GM12878 (cell line): ENCODE data around the gene FBF1. TPM values are rescaled to one million over a fixed set of nuclear protein-coding genes. Genes with fewer than 3 reads are reported as not detected.

ENCODE experiments used
- ATAC-seq: fragments of 200-7000 bp; cut with Tn5 transposase; 3 replicates; pipeline ENCODE4 v1.9.1; 2020; ENCODE audit warnings: mild to moderate bottlenecking, moderate library complexity
- BruUV-seq: library from RNA; stranded (reverse); fragments of 400-500 nt; replicated peaks from 2 replicates; lab custom pipeline; 2021; lab: Mats Ljungman, UMichigan
- CTCF ChIA-PET: fragments of 300-600 bp; sonication (Branson Sonifier 250); formaldehyde crosslinking; extraction: SDS; loops from one replicate; lab custom pipeline; 2021; ENCODE audit warnings: inconsistent platforms; lab: Yijun Ruan, JAX
- POLR2A ChIA-PET: fragments of 350-600 bp; formaldehyde crosslinking; extraction: SDS; loops from one replicate; lab custom pipeline; 2021; ENCODE audit warnings: inconsistent platforms; lab: Charles Lee
- RAD21 ChIA-PET: fragments of 300-600 bp; sonication (Branson Sonifier 250); formaldehyde crosslinking; loops from one replicate; lab custom pipeline; 2023; ENCODE audit warnings: antibody characterized with exemption; ENCODE audit not compliant: unreplicated experiment; lab: Charles Lee
- SMC1A ChIA-PET: fragments of 300-600 bp; sonication (Branson Sonifier 250); formaldehyde crosslinking; loops from one replicate; lab custom pipeline; 2023; ENCODE audit not compliant: unreplicated experiment, uncharacterized antibody; lab: Charles Lee
- DNase-seq: peaks from one replicate; pipeline ENCODE4 v3.0.0-alpha.2; 2011; ENCODE audit warnings: low read depth, low spot score
- FAIRE-seq: peaks from 3 replicates; lab custom pipeline; 2011; peaks lifted over from hg19 to GRCh38; lab: Jason Lieb, UNC
- H2AFZ ChIP-seq: 2 replicates; pipeline ENCODE4 v1.6.0; 2011; ENCODE audit warnings: low read depth, low read length, control low read depth; ENCODE audit not compliant: control insufficient read depth
- H3K27ac ChIP-seq: 2 replicates; pipeline ENCODE4 v1.5.1; 2011; ENCODE audit warnings: control low read depth; ENCODE audit not compliant: control insufficient read depth, insufficient read depth
- H3K27me3 ChIP-seq, 2 experiments: replicated peaks in 1 of 2; 2 replicates each; pipeline versions ENCODE4 v1.6.0 to v1.6.1; 2011; ENCODE audit warnings: low read length in 1 of 2; ENCODE audit not compliant: control insufficient read depth in 2 of 2, insufficient read depth in 2 of 2
- H3K36me3 ChIP-seq, 2 experiments: 2 replicates each; pipeline ENCODE4 v1.5.1; 2011; ENCODE audit warnings: low read length in 1 of 2; ENCODE audit not compliant: control insufficient read depth in 2 of 2, insufficient read depth in 2 of 2
- H3K4me1 ChIP-seq: 2 replicates; pipeline ENCODE4 v1.6.1; 2011; ENCODE audit warnings: mild to moderate bottlenecking, low read length, moderate library complexity, mixed read lengths; ENCODE audit not compliant: control insufficient read depth, insufficient read depth
- H3K4me2 ChIP-seq: 2 replicates; pipeline ENCODE4 v1.6.0; 2011; ENCODE audit warnings: control low read depth; ENCODE audit not compliant: control insufficient read depth, insufficient read depth
- H3K4me3 ChIP-seq: fragments of 200-600 bp; sonication (generic); 2 replicates; pipeline ENCODE4 v1.5.1; 2016
- H3K79me2 ChIP-seq: 2 replicates; pipeline ENCODE4 v1.6.0; 2011; ENCODE audit warnings: low read length; ENCODE audit not compliant: control insufficient read depth, insufficient read depth
- H3K9ac ChIP-seq: 2 replicates; pipeline ENCODE4 v1.8.0; 2011; ENCODE audit warnings: low read length, control low read depth, mixed read lengths; ENCODE audit not compliant: control insufficient read depth, insufficient read depth
- H3K9me3 ChIP-seq: replicated peaks from 3 replicates; pipeline ENCODE4 v1.5.1; 2011; ENCODE audit warnings: mild to moderate bottlenecking, low read length; ENCODE audit not compliant: control insufficient read depth, insufficient read depth
- H4K20me1 ChIP-seq: 2 replicates; pipeline ENCODE4 v1.6.0; 2011; ENCODE audit not compliant: control insufficient read depth, insufficient read depth
- CTCF ChIP-seq, 3 experiments: IDR thresholded peaks in 2 of 3; conservative IDR thresholded peaks in 1 of 3; 2 replicates each; pipeline ENCODE4 v1.5.1; 2011; ENCODE audit warnings: low read depth in 3 of 3, low read length in 3 of 3, mild to moderate bottlenecking in 3 of 3, control low read depth in 2 of 3, moderate library complexity in 2 of 3, inconsistent platforms in 1 of 3, mixed read lengths in 1 of 3; ENCODE audit not compliant: control insufficient read depth in 2 of 3, insufficient read depth in 1 of 3; ENCODE audit errors: extremely low read depth in 1 of 3
- EZH2 ChIP-seq: IDR thresholded peaks from 2 replicates; pipeline ENCODE4 v1.6.1; 2012; ENCODE audit warnings: low read depth, mild to moderate bottlenecking, control low read depth, inconsistent platforms, low read length, borderline replicate concordance; ENCODE audit not compliant: control insufficient read depth
- FOS ChIP-seq: IDR thresholded peaks from 3 replicates; pipeline ENCODE4 v1.6.1; 2011; ENCODE audit warnings: borderline replicate concordance; ENCODE audit not compliant: insufficient read length; ENCODE audit errors: extremely low read depth
- KDM1A ChIP-seq: fragments of 200-600 bp; sonication (generic); IDR thresholded peaks from 2 replicates; pipeline ENCODE4 v1.6.1; 2016; ENCODE audit warnings: borderline replicate concordance
- NFXL1 ChIP-seq: fragments of 450-650 bp; IDR thresholded peaks from 2 replicates; pipeline ENCODE4 v1.6.1; 2017; ENCODE audit warnings: antibody characterized with exemption, mild to moderate bottlenecking, borderline replicate concordance
- NR2F1 ChIP-seq: fragments of 450-650 bp; conservative IDR thresholded peaks from 2 replicates; pipeline ENCODE4 v1.6.1; 2017; ENCODE audit warnings: mild to moderate bottlenecking
- POLR2A ChIP-seq: IDR thresholded peaks from 2 replicates; pipeline ENCODE4 v1.6.1; 2011; ENCODE audit warnings: low read depth, mild to moderate bottlenecking, low read length
- RFX5 ChIP-seq: IDR thresholded peaks from 2 replicates; pipeline ENCODE4 v1.6.1; 2011; ENCODE audit warnings: low read depth, low read length, improper control_type of control experiment
- WGBS: methylation state at CpG from one replicate; pipeline ENCODE4 v1.1.6; 2016; ENCODE audit warnings: low lambda C conversion rate; ENCODE audit not compliant: insufficient replicate concordance, insufficient coverage; ENCODE audit errors: missing lambda C conversion rate; 5-methylcytosine and 5-hydroxymethylcytosine counted together
- in situ Hi-C: fragments of 300-500 bp; cut with MboI; formaldehyde crosslinking; loops from 9 replicates; pipeline ENCODE4 v1.14.3; 2018; ENCODE audit warnings: mixed read lengths
- intact Hi-C: fragments of 100-400 bp; cut with micrococcal nuclease; formaldehyde crosslinking; loops from one replicate; pipeline ENCODE4 v1.14.2; 2022; ENCODE audit not compliant: unreplicated experiment
- polyA plus RNA-seq, 11 experiments: library from polyadenylated mRNA; depleted of rRNA in 4 of 11; unstranded in 6 of 11; stranded (reverse) in 5 of 11; fragments of >200 nt; fragmentation: Nextera tagmentation in 4 of 11; fragmentation: Illumina TruSeq in 1 of 11; extraction: Ambion mirVana in 4 of 11; extraction: Trizol in 1 of 11; gene quantifications; 1 replicate in 1 of 11; 2 replicates in 10 of 11; pipeline versions ENCODE4 v1.2.1 to v1.2.3, GENCODE V29; 2011 to 2016; ENCODE audit warnings: inconsistent platforms in 2 of 11, missing spikeins in 2 of 11, low read depth in 1 of 11
- total RNA-seq, 4 experiments: library from RNA; depleted of rRNA in 3 of 4; stranded (reverse); fragments of >200 nt in 3 of 4; fragmentation: Illumina TruSeq in 1 of 4; extraction: Trizol in 1 of 4; gene quantifications; 2 replicates each; pipeline versions ENCODE4 v1.2.1 to v1.2.3, GENCODE V29; 2013 to 2021

FBF1 gene
- total and polyA plus RNA-seq, 10 of the 15 experiments (the other 5 are each of a cell fraction or from before 2014, with no cell fraction given) = 0.29 to 15.0 (median 7.0) TPM

DNA sequence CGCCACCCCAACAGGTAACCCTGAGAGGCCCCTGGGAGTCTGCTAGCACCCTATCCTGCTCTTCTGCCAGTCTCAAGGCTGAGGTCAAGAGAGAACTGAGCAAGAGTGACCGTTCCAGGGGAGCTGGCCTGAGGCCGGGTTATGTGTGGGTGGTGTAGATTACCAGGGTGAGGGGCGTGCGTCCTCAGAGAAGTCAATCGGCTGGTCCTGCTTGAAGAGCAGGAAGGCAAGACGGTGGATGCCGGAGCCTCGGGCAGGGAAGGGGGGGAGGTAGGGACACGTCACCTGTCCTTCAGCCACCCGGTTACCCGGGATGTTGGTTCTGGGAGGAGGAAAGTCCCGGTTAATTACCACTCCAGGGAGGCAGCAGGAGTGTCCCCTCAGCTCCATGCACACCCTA lies 41.5 kb downstream of the FBF1 start:
- intact Hi-C loops = loop anchor here (5.0 kb wide), 2 partner anchors 42 to 122 kb away; partner anchors contain the start of gene WBP2
- WGBS = 93% methylated on average over 12 of the region's 13 CpGs
- no peak overlapping the region for H3K4me2 ChIP-seq
- DNase-seq (no peak), ATAC-seq (no peak), FAIRE-seq (no peak)
- H3K27ac ChIP-seq = no peak overlapping the region
- BruUV-seq = no TSS peak
- H2AFZ ChIP-seq = no peak overlapping the region
- ChIA-PET SMC1A (no interaction called here), CTCF (interaction anchor here (1.0 to 1.4 kb wide), 2 partner anchors 43 to 44 kb away, joined by 4 to 7 read pairs; partner anchors contain the start of gene WBP2), POLR2A (interaction anchor here (1.7 kb wide), 1 partner anchor 12 kb away, joined by 6 read pairs; no protein-coding TSS in a partner anchor), RAD21 (no interaction called here)
- H3K9ac ChIP-seq = no peak overlapping the region
- in situ Hi-C loops = no loop called here
- H3K79me2 ChIP-seq = peaks cover 23% of the 10 kb centered on the region
- H3K4me3 ChIP-seq = no peak overlapping the region
- H3K36me3 ChIP-seq = peaks cover 10 to 17% of the 10 kb centered on the region in 2 experiments; a peak in 3 of 4 replicates
- TF ChIP-seq KDM1A (no peak), NR2F1 (no peak), NFXL1 (no peak), FOS (no peak), EZH2 (no peak), RFX5 (no peak)
- H4K20me1 ChIP-seq = no peaks in the 10 kb centered on the region
- H3K27me3 ChIP-seq = no peaks in the 10 kb centered on the region
- no peaks in the 10 kb centered on the region for H3K9me3 ChIP-seq
- H3K4me1 ChIP-seq = peaks cover 6% of the 10 kb centered on the region

DNA sequence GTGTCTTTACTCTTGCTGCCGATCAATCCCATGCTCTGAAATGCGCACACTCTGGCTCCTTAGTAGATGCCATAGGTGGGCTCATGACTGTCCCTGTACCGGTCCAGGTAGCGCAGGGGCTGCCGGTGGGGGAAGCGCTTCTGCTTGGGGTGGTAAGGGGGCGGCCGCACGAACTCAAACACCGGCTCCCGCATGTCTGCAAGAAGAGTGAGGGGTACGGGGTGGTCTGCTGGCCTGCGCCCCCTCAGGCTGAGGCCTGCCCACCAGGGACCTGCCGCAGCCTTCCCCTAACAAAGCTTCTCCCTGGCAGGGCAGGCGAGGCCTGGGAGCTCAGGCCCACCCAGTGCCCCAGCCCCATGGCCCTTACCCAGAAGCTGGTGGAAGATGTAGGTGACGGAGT lies 42.1 kb downstream of the FBF1 start:
- 97% methylated on average over 16 of the region's 16 CpGs for WGBS
- BruUV-seq = no TSS peak
- CTCF ChIA-PET = interaction anchor here (1.0 kb wide), 1 partner anchor 42 kb away, joined by 4 read pairs; no protein-coding TSS in a partner anchor

More for the DNA sequence above, 42.1 kb downstream of the FBF1 start:
- no peak for TF ChIP-seq CTCF (IDR thresholded peaks at IDR 0.05 in 2 of 3, conservative IDR thresholded peaks at IDR 0.05 in 1 of 3; ENCODE audit: control insufficient read depth in 2 of 3, extremely low read depth in 1 of 3, insufficient read depth in 1 of 3, low read depth in 3 of 3, low read length in 3 of 3)
- 0 out of 2 replicates have a peak, but pooled peaks have one; percentile 7 for TF ChIP-seq POLR2A
- Histone ChIP-seq H3K79me2 (peaks cover 18% of the 10 kb centered on the region), H2AFZ (no peak overlapping the region), H3K27me3 (no peaks in the 10 kb centered on the region), H3K9ac (no peak overlapping the region), H3K4me1 (peaks cover 6% of the 10 kb centered on the region), H3K9me3 (no peaks in the 10 kb centered on the region), H3K4me2 (no peak overlapping the region), H3K36me3 (peaks cover 10 to 17% of the 10 kb centered on the region in 2 experiments; a peak in 3 of 4 replicates), H3K4me3 (no peak overlapping the region), H3K27ac (no peak overlapping the region), H4K20me1 (no peaks in the 10 kb centered on the region)
- FAIRE-seq = no peak
- POLR2A ChIA-PET = interaction anchor here (1.7 kb wide), 1 partner anchor 11 kb away, joined by 6 read pairs; no protein-coding TSS in a partner anchor
- DNase-seq = no peak
- SMC1A ChIA-PET = no interaction called here
- in situ Hi-C loops (no loop called here), intact Hi-C loops (loop anchor here (5.0 kb wide), 2 partner anchors 41 to 121 kb away; partner anchors contain the start of gene WBP2)
- RAD21 ChIA-PET = interaction anchor here (0.7 kb wide), 1 partner anchor 360 kb away, joined by 3 read pairs; no protein-coding TSS in a partner anchor
- ATAC-seq = no peak
